NB4 (cell line): ENCODE results near the gene MT1E.
A peak's percentile ranks its signal among the peaks of the same experiment; 100 is the strongest.
"Not testable (repeated sequence)": the region's sequence is repeated elsewhere in the genome, so short reads cannot be mapped to it uniquely, and the experiment has no call there.

Experiments used
- DNase-seq: peaks from one replicate; pipeline ENCODE4 v3.0.0; 2010; ENCODE audit warnings: low read depth
- H3K4me3 ChIP-seq: one replicate; pipeline ENCODE4 v1.5.1; 2011; ENCODE audit warnings: mild to moderate bottlenecking, low read depth, low read length, moderate library complexity
- MYC ChIP-seq: IDR thresholded peaks from 2 replicates; pipeline ENCODE4 v1.6.1; 2011; ENCODE audit warnings: low read depth, low read length
- POLR2A ChIP-seq: IDR thresholded peaks from 2 replicates; pipeline ENCODE4 v1.6.1; 2011; ENCODE audit warnings: mild to moderate bottlenecking; ENCODE audit not compliant: insufficient read length; ENCODE audit errors: extremely low read depth
- TF ChIP-seq, protein P1 (sequence below): IDR thresholded peaks from 2 replicates; pipeline ENCODE4 v1.6.1; 2011; ENCODE audit warnings: low read depth, low read length
- TF ChIP-seq, protein P2 (sequence below): IDR thresholded peaks from one replicate; pipeline ENCODE4 v1.5.1; 2012; ENCODE audit warnings: low read depth, low read length

MT1E gene

DNA sequence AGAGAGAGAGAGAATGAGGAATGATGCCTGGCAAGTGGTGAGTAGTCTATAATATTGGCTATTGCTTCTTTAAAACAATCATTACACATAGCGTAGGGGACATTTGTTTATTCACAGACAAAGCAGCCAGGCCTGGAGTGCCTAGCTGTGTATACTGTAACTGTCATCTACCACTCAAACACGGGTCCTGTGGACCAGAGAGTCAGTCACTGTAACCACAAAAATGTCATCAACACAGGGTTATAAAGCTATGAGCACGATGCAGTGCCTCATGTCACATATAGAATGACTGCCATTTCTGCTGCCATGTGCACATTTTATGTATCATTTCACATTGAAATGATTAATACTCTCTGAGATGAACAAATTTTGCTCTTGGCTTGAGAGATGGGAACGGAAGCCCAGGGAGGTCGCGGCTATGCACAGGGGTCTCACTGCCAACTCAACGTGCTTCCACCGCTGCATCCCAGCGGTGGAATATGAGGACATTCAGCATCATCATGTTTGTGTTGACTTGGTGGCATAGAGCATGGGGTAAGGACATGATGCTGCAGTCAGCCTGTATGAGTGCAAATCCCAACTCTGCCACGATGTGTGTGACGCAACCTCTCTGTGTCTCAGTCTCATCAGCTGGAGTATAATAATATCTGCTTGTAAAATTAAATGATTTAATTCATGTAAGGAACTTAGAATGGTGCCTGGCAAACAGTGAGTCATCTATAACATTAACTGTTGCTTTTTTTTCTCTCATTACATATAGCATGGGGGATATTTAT, 47.4 kb downstream of the MT1E start:
- peak; percentile 29 for DNase-seq
- H3K4me3 ChIP-seq, result no peak overlapping the region
- TF ChIP-seq, protein P1, sequence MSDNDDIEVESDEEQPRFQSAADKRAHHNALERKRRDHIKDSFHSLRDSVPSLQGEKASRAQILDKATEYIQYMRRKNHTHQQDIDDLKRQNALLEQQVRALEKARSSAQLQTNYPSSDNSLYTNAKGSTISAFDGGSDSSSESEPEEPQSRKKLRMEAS, result no peak
- no peak for TF ChIP-seq POLR2A
- no peak for TF ChIP-seq MYC
- TF ChIP-seq, protein P2, sequence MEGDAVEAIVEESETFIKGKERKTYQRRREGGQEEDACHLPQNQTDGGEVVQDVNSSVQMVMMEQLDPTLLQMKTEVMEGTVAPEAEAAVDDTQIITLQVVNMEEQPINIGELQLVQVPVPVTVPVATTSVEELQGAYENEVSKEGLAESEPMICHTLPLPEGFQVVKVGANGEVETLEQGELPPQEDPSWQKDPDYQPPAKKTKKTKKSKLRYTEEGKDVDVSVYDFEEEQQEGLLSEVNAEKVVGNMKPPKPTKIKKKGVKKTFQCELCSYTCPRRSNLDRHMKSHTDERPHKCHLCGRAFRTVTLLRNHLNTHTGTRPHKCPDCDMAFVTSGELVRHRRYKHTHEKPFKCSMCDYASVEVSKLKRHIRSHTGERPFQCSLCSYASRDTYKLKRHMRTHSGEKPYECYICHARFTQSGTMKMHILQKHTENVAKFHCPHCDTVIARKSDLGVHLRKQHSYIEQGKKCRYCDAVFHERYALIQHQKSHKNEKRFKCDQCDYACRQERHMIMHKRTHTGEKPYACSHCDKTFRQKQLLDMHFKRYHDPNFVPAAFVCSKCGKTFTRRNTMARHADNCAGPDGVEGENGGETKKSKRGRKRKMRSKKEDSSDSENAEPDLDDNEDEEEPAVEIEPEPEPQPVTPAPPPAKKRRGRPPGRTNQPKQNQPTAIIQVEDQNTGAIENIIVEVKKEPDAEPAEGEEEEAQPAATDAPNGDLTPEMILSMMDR, result no peak

DNA sequence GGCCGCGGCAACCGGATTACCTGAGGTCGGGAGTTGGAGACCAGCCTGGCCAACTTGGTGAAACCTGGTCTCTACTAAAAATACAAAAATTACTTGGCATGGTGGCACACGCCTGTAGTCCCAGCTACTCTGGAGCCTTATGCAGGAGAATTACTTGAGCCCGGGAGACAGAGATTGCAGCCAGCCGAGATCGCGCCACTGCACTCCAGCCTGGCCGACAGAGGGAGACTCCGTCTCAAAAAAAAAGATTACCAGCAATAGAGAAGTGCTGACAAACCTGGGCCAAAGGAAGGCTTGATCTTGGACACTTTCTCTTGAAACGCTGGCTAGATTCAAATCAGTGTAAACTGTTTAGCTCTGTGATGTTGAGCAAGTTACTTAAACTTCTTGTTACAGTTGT, 48.3 kb downstream of the MT1E start:
- DNase-seq, result no peak
- H3K4me3 ChIP-seq, result no peak overlapping the region
- TF ChIP-seq, protein P2, result peak; percentile 16
- TF ChIP-seq POLR2A, result no peak

DNA sequence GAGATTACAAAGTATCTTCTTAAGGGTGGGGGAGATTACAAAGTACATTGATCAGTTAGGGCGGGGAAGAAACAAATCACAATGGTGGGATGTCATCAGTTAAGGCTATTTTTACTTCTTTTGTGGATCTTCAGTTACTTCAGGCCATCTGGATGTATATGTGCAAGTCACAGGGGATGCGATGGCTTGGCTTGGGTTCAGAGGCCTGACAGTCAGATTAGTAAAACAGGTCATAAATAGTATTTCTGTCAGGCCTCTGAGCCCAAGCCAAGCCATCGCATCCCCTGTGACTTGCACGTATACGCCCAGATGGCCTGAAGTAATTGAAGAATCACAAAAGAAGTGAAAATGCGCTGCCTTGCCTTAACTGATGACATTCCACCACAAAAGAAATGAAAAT, 49.0 kb downstream of the MT1E start:
- not testable (repeated sequence) for DNase-seq, H3K4me3 ChIP-seq

DNA sequence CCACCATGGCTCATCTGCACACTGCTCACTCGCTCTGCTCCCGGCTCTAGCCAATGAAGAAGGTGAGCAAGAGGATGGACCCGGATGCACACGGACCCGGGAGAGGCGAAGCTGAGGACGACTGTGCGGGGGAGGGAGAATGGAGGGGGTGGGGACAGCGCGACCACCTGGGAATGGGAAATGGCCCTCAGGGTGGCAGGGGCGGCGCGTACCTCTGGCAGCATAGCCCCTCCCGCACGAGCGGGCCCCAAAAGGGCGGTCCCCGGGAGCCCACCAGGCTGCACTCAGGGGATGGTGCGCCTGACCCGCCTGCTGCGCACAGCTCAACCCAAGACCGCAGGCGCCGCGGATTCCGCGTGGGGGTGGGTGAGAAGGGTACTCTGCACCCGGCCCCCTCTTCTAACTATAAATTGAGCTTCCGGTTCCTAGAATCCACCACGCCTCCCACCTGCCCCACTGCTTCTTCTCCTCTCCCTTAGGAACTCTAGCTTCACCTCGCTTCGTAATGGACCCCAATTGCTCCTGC, 50.2 kb downstream of the MT1E start:
- no peak overlapping the region for H3K4me3 ChIP-seq
- no peak for TF ChIP-seq POLR2A
- TF ChIP-seq, protein P1, result no peak
- TF ChIP-seq, protein P2, result no peak
- TF ChIP-seq MYC, result no peak
- no peak for DNase-seq
